HG03095 (cell line): Measurements from ENCODE around the gene PRR5L.

Experiments used
- ATAC-seq: cut with Tn5 transposase; IDR thresholded peaks from one replicate; pipeline ENCODE4 v1.9.1; 2021; ENCODE audit warnings: moderate library complexity; ENCODE audit not compliant: unreplicated experiment

The PRR5L gene

GRCh38 chr11:36375353-36376008, 79.4 kb downstream of the PRR5L start:
- ATAC-seq: no peak

DNA sequence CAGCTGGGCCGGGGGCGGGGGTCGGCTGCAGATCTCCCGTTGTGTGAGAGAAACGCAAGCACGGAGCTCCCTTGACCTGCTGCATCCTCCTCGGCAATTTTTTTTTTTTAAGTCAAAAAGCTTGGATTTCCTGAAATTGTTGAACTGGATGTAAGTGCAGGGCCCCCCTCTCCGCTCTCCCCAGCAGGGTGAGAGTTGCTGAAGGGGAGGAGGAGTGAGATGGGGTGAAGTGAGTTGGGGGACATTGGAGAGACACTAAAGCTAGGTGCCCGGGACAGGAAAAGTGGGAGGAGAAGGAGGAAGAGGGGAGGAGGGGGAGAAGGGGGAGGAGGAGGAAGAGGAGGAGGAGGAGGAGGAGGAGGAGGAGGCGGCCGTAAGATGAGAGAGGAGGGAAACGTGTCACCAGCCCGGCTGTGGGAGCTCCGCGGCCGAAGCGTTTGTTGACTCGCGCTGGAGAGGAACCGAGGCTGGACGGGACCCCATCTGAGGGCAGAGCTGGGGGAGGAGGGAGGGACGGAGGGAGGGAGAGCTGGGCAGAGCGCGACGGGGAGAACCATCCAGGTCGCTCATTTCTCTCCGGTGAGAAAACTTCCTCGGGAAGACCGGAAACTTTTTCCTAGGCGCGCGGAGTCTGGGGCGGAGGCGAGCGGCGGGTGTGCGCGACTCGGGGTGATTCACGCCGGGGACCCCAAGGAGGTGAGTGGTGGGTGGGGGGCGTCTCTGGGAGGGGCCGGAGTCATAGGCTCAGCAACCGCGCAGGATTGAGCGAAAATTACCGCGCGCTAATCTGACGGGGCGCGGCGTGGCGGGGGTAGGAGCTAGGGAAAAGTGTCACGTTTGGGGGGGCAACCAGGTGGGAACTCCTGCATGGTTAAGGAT, 80.2 kb downstream of the PRR5L start:
- ATAC-seq: no peak

- ATAC-seq: peak; percentile 63
These were observed 81.0 kb downstream of the PRR5L start for GRCh38 chr11:36376888-36377758.

DNA sequence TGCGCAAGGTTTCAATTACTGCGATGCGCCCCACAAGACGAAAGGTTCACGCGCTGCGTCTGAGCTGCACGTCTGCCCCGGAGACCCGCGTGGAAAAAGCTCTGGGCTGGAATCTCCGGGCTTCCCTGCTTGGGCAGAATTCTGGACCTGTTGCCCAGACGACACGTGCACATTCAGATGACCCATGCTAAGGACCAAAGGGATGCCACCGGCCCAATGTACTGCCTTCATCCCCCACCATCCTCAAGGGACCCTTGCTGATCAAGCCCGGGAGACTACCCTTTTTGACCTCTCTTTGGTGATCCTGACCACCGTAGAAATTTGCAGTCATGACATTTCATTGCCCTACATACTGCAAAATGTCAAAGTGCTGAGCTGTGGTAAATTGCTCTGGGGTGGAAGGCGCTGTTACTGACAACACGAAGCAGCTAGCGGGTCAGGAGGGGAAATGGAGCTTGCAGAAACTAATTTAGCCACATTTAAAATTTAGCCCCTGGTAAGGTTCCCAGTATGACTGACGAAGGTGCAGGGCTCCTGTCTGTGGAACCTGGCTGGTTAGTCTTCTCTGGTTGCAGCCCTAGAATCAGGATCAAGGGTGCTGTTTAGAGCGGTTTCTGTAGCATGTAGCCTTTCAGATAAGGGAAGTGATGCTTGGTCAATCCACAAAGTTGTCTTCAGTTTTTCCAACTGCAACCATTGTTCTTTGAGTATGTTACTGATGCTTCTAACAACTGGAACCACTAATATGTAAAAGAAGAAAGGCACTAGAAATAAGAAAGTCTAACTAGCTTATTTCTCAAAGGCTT, 81.9 kb downstream of the PRR5L start:
- ATAC-seq: no peak

DNA sequence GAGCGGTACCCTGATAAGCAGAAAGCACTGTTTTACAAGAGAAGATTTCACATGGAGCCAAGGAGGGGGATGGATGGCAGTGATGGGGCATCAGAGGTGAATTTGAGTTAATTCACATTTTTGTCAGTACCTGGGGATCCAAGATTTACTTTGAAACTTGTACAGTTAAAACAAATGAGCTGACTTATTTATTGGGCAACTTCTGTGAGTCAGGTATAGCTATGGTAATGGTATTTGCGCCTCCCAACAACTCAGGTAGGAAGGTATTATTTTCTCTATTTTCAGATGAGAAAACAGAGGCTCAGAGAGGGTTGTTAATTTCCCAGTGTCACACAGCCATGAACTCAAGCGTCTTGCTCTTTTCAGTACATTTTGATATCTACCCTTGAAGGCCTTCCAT, 83.6 kb downstream of the PRR5L start:
- no peak for ATAC-seq

DNA sequence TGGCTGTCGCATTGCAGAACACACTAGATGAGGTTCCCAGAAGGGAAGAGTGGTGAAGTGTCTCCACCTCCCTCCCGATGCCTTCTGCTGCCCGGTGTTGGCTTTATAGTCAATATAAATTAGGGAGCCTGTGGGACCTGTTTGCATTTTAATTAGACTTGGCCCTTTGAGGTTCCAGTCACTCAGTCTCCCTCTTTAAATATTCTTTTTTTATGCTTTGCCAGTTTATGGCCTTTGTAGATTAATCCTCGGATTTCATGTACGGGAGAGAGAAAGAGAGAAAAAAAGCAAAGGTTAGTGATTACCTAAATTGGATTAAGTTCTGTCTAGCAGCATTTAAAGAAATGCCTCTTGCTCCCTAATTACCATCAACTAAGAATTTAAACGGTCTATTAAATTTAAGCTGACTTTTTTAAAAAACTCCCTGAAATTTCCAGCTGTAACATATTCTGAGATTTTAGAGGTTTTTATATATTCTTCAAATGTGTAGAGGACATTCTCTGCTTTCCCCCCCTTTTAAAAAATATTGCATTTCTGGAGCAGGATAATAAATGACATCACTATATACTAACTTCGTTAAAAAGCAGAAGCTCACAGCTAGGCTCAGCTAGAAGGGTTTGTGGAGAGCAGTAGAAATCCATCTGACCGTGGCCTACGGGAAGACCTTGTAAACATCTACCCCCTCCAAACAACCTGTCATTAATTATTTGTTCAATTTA, 84.4 kb downstream of the PRR5L start:
- no peak for ATAC-seq

- ATAC-seq: no peak
These were observed 84.9 kb downstream of the PRR5L start for GRCh38 chr11:36381015-36381360.

DNA sequence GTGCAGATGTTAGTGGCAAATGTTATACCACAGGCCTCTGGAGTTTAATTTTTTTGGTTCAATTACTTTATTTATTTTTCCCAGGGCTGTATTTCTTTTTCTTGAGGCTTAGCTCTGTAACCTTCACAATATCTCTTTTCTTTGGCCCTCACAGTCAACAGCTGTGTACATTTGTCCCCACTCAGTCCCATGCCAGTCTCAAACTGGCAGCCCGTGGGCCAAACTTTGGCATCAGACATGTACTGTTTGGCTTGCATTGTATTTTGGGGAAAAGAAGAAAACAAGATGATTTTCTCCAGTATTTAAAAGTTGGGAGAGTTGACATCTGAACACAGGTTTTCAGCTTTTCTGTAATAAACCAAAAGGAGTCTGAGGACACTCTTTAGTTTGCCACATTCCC, 87.1 kb downstream of the PRR5L start:
- no peak for ATAC-seq

DNA sequence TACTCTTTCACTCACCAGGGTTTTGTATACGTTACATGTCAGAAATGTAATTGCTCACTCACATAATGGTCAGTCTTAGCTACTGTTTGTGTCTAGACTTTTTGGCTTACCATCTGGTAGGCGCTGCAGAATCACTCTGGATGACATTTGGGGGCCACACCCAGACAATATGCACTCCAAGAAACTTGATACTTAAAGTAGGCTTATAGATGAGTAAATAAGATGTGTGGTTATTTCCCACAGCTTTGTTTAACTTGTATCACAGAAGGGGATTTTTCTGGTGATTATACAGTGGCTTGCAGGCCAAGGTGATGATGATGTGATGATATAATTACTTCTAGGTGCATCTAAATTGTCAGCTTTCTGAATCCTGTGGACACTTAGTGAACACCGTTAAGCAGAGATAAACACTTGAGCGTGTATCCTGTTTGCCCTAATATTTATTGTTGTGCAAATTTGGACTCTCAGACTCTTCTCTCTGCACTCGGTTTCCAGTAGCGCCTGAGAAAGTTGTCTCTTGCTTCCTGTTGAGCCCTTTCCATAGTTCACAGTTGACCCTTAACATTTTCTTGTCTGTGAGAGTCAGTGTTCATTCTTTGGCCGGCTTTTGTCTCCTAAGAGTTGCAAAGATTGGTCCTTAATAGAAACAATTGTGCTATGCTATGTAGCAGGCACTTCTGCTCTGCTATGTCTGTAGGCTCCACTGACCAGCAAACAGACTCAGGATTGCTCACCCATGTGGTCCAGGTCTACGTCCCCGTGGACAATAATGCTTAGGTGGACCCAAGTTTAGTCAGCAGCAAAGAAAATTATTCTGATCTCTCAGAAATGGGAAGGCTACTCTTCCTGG, 89.3 kb downstream of the PRR5L start:
- no peak for ATAC-seq

DNA sequence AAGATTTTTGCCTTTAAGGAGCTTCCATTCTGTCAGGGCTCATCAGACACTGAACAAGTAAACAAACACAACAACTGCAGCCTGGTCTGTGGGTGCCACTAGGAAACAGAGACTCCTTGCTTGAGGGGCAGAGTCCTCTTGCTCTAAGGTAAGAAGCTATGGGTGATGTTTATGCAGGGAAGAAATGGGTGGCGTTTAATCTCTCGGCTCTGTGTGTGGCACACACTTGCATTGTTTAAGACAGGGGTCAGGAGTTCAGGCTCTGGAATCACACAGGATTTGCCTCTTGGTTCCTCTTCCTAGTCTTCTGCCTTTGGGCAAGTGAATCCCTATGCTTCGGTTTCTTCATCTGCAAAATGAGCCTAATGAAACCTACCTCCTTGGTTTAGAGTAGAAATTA, 90.3 kb downstream of the PRR5L start:
- no peak for ATAC-seq

DNA sequence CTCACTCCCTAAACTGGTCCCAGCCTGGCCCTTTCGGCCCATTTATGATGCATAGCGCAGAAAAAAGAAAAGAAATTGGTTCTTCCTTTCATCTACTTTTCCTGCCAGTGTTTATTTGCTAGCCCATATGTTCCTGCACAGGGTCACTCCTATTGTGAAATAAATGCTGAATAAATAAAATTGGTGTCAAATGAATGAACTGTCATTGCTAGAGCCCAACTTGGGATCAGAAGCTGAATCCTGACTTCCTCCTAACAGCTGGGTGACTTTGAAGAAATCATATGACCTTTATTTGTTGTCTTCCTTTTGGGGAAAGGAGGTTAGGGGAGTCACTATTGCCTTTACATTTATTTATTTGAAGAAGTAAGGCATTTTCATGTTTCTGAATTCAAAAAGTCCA, 92.0 kb downstream of the PRR5L start:
- ATAC-seq: no peak

DNA sequence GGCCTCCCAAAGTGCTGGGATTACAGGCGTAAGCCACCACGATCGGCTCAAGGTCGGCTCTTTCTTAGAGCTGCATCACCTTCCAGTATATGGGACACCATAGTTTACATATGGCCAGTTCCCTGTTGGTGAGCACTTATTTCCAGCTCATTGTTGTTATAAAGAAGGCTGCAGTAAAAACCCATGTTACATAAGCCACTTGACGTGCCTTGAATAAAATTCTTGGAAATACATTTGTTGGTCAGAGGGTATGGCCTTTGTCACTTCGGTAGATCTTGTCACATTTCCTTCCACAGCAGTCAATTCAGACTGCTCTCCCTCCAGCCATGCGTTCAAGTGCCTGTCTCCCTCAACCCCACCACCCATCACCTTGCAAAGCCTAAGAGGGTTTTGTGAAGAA, 92.9 kb downstream of the PRR5L start:
- no peak for ATAC-seq

DNA sequence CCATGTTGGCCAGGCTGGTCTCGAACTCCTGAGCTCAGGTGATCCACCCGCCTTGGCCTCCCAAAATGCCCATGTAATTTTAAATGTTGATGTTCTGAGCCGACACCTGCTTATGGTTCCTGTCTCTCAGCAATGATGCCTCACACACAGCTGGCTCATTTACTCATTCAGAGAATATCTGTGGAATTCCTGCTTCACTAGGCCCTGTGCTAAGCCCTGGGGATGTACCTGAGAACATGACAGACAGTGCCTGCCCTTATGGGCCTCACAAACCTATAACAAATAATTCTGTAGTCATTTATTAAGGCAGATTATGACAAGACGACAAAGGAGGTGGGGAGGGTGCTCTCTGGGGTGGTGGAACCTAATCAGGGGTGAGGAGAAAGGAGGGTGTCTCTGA, 93.7 kb downstream of the PRR5L start:
- ATAC-seq: peak; percentile 66

DNA sequence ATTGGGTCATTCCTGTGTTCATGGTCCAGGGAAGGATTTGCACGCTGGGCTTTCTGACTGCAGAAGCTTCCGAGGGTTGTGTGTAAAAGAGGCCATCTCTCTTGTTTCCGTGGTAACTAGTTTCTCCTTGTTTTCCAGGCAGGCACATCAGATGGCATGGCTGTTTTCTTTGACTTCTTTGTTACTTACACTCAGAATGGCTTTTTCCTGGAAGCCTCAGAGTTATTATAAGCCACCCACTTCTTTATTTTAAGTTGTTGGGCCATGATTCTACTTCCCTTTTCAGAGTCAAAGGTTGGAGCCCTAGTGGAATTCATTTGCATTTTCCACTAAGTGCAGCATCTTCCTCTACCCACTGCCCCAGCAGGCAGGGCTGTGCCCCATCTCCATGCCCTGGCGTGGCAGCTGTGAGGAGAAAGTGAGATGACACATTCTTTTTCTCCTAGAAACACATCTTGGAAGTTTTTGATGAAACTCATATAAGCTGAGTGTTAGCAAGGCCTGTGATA, 94.9 kb downstream of the PRR5L start:
- no peak for ATAC-seq

- ATAC-seq: no peak
These were observed 96.1 kb downstream of the PRR5L start for GRCh38 chr11:36392196-36392595.

DNA sequence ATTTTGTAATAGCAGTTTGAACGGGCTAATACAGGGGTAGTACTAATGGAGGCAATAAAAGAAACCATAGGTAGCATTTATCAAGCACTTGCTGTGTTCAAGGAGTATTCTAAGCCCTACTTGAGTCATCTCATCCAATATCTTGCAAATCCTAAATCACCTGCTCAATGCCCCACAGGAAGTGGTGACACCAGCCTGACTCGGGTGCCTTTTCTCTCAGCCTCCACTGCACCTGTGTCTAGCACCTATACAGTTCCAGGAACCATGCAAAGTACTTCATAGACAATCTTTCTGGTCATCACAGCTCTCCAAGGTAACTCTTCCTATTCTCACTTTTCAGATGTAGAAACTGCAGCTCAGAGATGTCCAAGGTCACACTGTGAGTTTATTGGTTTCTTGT, 98.0 kb downstream of the PRR5L start:
- ATAC-seq: no peak

GRCh38 chr11:36394926-36395325, 98.8 kb downstream of the PRR5L start:
- no peak for ATAC-seq

DNA sequence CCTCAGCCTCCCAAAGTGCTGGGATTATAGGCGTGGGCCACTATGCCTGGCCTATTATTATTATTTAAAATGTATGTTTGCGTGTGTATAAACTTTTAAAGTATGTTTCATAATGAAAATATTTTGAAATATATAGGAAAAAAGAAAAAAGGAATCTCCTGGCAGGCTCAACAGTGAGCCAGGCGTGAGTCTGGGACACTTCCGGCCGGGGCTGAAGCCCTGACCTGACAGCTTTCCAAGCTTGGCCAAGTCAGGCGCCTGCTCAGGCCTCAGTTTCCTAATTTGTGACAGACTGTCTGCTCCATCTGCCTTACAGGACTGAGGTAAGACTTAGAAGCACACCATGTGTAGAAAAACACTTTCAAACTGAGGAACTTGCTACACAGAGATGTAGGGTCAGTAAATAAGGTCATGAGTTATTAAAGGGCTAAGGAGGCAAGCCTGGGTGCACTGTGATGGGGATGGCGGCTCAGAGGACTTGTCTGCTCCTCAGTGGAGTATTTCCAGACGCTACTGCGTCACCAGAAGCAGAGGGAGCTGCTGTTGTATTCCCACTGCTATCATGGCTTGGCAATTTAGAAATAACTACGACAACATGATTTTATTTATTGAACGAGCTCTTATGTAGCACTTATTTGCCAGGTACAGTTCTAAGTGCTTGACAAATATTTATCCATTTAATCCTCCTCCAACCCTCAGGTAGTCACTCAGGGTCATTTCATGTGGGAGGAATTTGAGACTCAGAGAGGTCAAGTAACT, 100.1 kb downstream of the PRR5L start:
- no peak for ATAC-seq
